Endothelial cell of hepatic sinusoid (primary cell): ENCODE measurements around the gene SMG1.
"Not testable (repeated sequence)": the region's sequence is repeated elsewhere in the genome, so short reads cannot be mapped to it uniquely, and the experiment has no call there.

Experiments used
- in situ Hi-C: cut with HindIII; loops from 2 replicates; pipeline ENCODE4 v1.10.0; 2017; ENCODE audit warnings: low sequenced_read_pairs

Gene SMG1

GRCh38 chr16:18801145-18801972 is 124.8 kb downstream of the SMG1 start, which contains the start of gene ARL6IP1:
TSS of gene ARL6IP1 (minus strand) at chr16:18801549. CDS start at chr16:18801466, 83 bp downstream.
- in situ Hi-C loops = no loop called here

DNA sequence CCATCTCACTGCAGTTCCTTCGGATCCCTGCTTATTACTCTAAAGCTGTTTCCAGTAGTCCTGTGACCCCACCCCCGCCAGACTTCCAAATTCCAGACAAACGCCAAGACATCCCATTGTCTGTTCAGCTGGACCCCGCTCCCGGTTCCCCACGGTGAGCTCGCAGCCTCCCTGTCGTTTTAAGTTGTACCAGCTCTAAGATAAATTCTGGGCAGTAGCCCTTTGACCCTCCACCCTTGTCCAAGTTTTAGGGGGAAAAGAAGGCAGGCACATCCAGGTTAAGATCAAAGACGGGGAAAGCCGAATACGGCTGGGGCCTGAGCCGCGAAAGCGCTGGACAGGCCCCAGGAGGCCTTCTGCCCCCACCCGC is 125.4 kb downstream of the SMG1 start:
- in situ Hi-C loops = no loop called here

- in situ Hi-C loops = no loop called here
These were observed 125.9 kb downstream of the SMG1 start for GRCh38 chr16:18800293-18800692.

DNA sequence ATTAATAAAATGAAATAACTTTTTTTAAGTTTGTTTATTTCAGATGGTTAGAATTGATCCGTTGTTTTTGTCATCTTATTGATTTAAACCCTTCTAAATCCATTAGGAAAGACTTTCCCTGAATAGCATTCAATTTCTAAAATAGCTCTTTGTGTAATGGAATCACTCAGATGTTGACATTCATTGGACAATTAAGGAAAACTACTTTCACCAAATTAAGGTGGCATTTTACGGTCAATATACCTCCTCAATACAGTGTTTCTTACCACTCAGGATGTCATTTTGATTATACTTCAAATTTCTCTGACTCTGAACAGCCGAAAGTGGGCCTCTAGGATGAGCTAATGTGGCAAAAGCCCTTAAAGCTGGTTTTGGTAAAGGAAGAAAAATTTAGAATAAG is 126.7 kb downstream of the SMG1 start:
- in situ Hi-C loops = no loop called here

DNA sequence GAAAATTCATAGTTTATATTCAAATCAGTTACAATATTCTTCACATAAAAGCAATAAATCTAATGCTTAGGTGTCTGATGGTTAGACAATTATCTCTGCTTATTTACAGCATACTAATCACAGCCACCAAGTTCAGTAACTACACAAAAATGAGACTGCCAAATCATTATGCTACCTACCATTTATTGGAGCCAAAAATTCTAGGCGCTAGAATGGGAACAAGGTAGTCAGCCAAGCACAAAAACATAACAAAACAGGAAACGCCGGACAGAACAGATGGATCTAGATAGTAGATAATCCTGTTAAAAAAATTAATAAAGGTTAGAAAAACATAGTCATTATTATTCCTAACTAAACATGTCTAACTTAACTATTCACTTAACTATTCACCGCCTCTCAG is 128.5 kb downstream of the SMG1 start:
- in situ Hi-C loops = no loop called here

DNA sequence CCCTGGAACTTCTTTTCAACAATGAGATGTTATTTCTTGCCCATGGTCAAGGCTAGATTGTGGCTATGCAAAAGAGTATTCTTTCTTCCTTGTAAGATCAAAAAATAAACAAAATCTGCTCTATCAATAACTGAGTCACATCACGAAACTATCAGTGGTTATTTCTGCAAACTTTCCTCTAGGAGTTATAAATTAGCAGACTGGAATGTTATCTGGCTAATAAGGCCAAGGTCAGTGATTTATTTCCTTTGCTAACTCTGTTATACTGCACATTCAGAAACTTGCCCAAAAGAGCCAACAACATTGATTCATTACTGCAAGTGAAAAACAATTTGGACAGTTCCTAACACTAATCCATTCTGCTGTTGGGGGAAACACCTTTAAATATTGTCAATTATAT is 129.8 kb downstream of the SMG1 start:
- in situ Hi-C loops = no loop called here

DNA sequence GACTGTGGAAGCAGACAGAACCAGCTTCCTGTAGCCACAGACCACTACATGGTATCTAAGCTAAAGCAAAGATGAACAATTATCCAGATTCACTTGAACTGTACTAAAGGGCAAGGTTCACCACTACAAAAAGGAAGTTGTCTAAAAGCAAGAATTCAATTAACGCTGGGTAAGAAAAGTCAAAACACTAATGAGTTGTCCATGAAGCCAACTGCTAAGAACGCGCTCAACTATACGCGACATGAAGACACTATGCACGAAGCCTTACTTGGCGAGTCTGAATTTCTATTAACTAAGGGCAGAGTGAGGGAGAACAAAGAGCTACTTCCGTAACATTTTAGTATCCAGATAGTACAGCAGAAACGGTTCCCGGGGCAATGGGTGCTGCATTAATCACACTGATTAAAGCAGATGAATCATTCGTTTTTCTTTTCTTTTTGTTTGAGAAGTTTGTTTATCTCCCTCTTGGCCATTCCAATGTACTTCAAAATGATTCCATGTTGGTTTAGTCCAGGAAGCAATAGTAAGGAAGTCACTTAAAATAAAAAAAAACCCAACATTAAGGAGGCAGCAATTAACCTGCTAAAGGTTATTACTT is 133.3 kb downstream of the SMG1 start:
- in situ Hi-C loops = no loop called here

DNA sequence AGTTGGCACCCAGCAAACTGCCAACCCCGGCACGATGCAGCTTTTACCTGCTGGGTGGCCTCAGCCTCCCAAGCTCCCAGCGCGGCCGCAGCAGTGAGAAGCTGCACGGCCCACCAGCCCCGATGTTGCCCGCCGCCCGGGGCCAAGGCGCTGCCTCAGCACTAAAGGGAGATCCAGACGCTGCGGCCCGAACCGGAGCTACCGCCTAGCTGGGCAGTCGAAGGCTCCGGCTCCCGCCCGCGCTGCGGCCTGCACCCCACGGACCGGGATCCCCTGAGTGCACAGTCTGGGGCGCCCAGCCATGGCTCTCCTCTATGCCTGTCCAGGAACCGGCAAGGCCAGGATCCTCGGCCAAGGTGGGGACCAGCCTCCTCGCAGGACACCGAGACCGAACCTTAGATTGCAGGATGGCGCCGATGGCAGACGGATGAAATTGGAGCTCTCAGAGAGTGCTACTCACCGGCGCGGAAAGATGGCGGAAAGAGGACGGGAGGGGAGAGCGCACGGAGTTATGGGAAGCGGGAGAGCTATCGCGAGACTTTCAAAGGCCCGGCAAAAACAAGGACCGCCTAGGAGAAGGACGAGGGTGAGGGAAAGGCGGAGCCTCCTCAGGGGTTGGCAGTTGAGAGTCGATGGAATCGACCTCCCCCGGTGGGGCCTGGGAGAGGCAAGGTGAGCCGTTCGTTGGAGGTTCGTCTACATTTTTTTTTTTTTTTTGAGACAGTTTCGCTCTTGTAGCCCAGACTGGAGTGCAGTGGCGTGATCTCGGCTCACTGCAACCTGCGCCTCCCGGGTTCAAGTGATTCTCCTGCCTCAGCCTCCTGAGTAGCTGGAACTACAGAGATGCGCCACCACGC is 136.1 kb downstream of the SMG1 start, which contains the start of gene RPS15A:
Gene RPS15A, minus strand, starts transcription at position 485 of the 857 bp plus-strand sequence. CDS start 1,221 bp downstream, outside the sequence.
- in situ Hi-C loops = no loop called here

DNA sequence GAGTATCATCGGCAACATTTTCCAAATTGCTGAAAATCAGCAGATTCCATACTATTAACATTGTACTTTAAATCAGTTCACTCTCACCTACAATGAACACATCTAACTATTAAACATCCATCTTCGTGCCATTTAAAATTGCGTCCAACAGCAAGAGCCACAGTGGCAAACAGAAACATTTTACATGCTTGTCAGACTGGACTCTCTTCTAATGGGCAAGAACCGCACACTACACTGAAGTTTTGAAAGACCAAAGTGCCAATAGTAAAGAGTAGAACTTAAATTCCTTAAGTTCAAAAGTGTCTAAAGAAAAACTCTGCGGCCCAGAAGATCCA is 136.7 kb downstream of the SMG1 start:
- in situ Hi-C loops = no loop called here

GRCh38 chr16:18788828-18789514 is 137.2 kb downstream of the SMG1 start:
- in situ Hi-C loops = no loop called here

- in situ Hi-C loops = no loop called here
These were observed 141.1 kb downstream of the SMG1 start for GRCh38 chr16:18784917-18785623.

DNA sequence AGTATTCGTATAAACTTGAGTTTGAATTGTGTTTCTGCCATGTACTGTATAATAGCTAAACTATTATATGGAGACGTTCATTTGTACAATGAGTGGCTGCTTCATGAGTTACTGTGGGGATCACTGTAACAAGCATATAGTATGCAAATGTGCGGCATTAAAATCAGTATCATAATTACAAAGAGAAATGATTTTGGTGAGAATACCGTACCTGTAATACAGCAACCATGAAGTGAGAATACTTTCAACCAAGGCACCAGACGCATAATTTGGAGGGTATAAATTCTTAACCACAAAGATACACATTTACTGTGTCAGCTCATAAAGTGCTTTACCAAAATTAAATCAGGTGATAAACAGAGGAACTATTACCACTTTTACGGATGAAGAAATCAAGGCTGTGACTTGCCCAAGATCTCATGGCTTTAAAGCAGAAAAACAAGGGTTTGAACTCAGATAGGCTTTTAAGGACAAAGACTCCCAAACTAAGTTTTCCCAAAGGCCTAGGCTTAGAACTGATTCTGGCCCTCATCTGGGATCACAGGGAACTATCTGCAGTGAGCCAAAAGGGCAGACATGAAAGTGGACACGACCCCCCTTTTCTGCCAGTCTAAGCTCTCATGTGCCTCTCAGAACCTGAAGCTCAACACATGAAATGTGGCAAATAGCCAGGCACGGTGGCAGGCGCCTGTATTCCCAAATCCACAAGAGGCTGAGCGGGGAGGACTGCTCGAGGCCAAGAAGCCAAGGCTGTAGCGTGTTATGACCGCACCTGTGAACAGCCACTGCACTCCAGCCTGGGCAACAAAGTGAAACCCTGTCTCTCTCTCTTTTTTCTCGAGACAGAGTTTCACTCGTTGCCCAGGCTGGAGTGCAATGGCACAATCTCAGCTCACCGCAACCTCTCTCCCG is 142.5 kb downstream of the SMG1 start:
- in situ Hi-C loops = no loop called here

GRCh38 chr16:18782697-18783429 is 143.3 kb downstream of the SMG1 start:
- in situ Hi-C loops = no loop called here

DNA sequence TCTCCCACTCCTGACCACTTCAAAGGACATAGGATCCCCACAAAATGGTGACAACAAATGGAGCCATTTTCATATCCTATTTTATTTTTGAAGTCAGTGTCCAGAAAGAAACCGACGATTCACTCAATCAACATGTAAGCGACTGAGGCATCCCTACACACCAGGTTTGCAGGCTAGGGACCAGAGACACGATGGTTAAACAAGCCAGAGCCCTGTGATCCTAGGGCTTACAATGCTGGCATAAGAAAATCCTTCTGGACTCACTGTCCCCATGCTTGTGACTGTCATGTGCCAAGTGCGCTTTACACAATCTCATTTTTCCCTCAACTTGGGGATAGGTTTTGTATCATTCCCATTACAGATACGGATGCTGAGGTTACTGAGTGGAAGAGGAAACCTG is 145.0 kb downstream of the SMG1 start:
- in situ Hi-C loops = not testable (repeated sequence)

DNA sequence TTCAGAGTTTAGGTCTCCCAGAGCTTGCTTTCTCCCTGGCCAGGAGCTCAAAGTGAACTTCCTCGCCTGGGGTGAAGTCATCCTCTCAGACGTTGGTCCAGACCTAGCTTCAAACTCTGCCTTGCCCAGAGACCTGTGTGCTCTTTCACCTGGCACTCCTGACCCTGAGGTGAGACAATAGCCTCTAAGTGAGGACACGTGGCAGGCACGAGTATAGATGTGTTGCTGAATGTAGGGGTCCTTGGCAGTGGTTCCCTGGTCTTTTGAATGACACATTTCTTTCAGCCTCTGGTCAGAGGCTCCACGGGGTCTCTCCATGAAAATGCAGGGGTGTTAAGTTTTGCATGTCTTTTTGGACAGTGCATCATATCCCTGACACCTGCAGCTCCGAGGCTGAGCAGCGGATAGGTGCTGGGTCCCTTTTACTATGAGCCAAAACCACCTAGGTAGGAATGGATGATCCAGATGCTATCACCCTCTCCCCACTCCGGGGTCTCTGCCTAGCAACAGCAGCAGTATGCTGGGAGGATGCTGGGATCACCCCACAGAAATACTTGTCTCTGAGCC is 145.7 kb downstream of the SMG1 start:
- in situ Hi-C loops = not testable (repeated sequence)

DNA sequence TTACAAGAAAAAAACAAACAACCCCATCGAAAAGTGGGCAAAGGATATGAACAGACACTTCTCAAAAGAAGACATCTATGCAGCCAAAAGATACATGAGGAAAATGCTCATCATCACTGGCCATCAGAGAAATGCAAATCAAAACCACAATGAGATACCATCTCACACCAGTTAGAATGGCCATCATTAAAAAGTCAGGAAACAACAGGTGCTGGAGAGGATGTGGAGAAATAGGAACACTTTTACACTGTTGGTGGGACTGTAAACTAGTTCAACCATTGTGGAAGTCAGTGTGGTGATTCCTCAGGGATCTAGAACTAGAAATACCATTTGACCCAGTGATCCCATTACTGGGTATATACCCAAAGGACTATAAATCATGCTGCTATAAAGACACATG is 148.5 kb downstream of the SMG1 start:
- in situ Hi-C loops = not testable (repeated sequence)

DNA sequence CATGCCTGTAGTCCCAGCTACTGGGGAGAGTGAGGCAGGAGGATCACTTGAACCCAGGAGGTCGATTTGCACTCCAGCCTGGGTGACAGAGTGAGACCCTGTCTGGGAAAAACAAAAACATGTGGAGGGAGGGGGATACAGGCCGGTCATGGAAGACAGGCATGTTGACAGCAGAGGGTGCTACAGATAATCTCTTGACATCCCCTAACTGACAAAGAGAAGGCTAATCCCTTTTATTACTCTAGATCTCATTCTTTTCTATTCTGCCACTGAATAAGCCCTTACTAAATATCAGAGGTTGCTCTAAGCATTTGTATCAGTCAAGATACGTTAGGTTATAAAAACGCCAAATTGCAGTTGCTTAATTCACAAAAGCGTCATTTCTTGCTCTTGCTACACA is 149.9 kb downstream of the SMG1 start:
- in situ Hi-C loops = not testable (repeated sequence)

DNA sequence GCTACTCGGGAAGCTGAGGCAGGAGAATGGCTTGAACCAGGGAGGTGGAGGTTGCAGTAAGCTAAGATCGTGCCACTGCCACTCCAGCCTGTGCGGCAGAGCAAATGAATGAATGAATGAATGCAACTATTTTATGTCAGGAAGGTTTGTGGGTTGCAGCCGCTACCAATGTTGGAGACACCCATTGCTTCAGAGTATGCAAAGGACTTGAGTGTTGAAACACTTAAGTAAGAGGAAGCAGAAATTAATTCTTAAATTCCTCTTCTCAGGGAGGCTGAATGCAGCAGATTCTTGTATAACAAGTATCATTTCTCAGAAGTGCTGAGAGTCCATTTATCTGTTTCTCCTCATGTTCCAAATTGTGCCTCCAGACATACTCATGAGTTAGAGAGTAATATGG is 151.6 kb downstream of the SMG1 start:
- in situ Hi-C loops = not testable (repeated sequence)
